MCF 10A (cell line): Measurements from ENCODE around the gene RNF31. TPM values are rescaled to one million over a fixed set of nuclear protein-coding genes. Genes with fewer than 3 reads are reported as not detected.

Experiments used
- BruUV-seq: library from RNA; stranded (reverse); fragments of 400-500 nt; replicated peaks from 2 replicates; lab custom pipeline; 2021; lab: Mats Ljungman, UMichigan
- CTCF ChIA-PET: fragments of 300-600 bp; sonication (Branson Sonifier 250); formaldehyde crosslinking; extraction: SDS; loops from one replicate; lab custom pipeline; 2021; ENCODE audit warnings: antibody characterized with exemption, inconsistent platforms; lab: Yijun Ruan, JAX
- POLR2A ChIA-PET: fragments of 300-600, 350-650 bp; sonication (Branson Sonifier 250); formaldehyde crosslinking; extraction: SDS; loops from one replicate; lab custom pipeline; 2020; ENCODE audit warnings: antibody characterized with exemption, inconsistent platforms; lab: Yijun Ruan, JAX
- DNase-seq: peaks from one replicate; pipeline ENCODE4 v3.0.0-alpha.2; 2018; ENCODE audit not compliant: unreplicated experiment
- H3K27ac Mint-ChIP-seq: one replicate; pipeline ENCODE4 v1.8.0; 2022; ENCODE audit warnings: mild to moderate bottlenecking, low read depth, mixed read lengths; ENCODE audit not compliant: unreplicated experiment
- H3K27me3 Mint-ChIP-seq: one replicate; pipeline ENCODE4 v1.8.0; 2022; ENCODE audit warnings: mixed read lengths; ENCODE audit not compliant: insufficient read depth, unreplicated experiment
- H3K36me3 Mint-ChIP-seq: one replicate; pipeline ENCODE4 v1.8.0; 2022; ENCODE audit warnings: mild to moderate bottlenecking, moderate library complexity, mixed read lengths; ENCODE audit not compliant: insufficient read depth, unreplicated experiment
- H3K4me1 Mint-ChIP-seq: one replicate; pipeline ENCODE4 v1.8.0; 2022; ENCODE audit warnings: mixed read lengths; ENCODE audit not compliant: insufficient read depth, unreplicated experiment
- H3K4me3 Mint-ChIP-seq: one replicate; pipeline ENCODE4 v1.8.0; 2022; ENCODE audit warnings: mild to moderate bottlenecking, moderate library complexity, mixed read lengths; ENCODE audit not compliant: unreplicated experiment
- H3K9me3 Mint-ChIP-seq: one replicate; pipeline ENCODE4 v1.8.0; 2022; ENCODE audit warnings: mixed read lengths; ENCODE audit not compliant: unreplicated experiment
- CTCF ChIP-seq: fragments of 200-600 bp; IDR thresholded peaks from one replicate; pipeline ENCODE4 v1.8.0; 2022; ENCODE audit warnings: antibody characterized with exemption, mild to moderate bottlenecking; ENCODE audit not compliant: unreplicated experiment
- intact Hi-C: fragments of 100-400 bp; cut with micrococcal nuclease; formaldehyde crosslinking; loops from 2 replicates; pipeline ENCODE4 v1.14.1; 2022
- microRNA-seq: library from miRNA; unstranded; fragments of <30 nt; microRNA quantifications from one replicate; pipeline ENCODE4 v1.2.0, GENCODE V29; 2022
- total RNA-seq: library from RNA; stranded (reverse); gene quantifications from 2 replicates; pipeline ENCODE4 v1.2.3, GENCODE V29; 2022

Gene RNF31
- total RNA-seq, 1 experiment from 2014 or later, result 67.4 TPM

GRCh38 chr14:24206260-24207103 is 59.2 kb downstream of the RNF31 start:
- POLR2A ChIA-PET, result interaction anchor here (0.7 to 2.3 kb wide), 3 partner anchors 9 to 84 kb away, joined by 3 to 19 read pairs (median 9); partner anchors contain the start of genes MDP1 and TM9SF1
- H3K4me1 Mint-ChIP-seq, result no peaks in the 10 kb centered on the region
- DNase-seq, result no peak
- H3K9me3 Mint-ChIP-seq, result peaks cover 8% of the 10 kb centered on the region
- H3K4me3 Mint-ChIP-seq, result no peak overlapping the region
- no peak overlapping the region for H3K27ac Mint-ChIP-seq
- H3K27me3 Mint-ChIP-seq, result no peaks in the 10 kb centered on the region
- H3K36me3 Mint-ChIP-seq, result peaks cover 87% of the 10 kb centered on the region
- BruUV-seq, result no TSS peak
- intact Hi-C loops, result no loop called here
- TF ChIP-seq CTCF, result no peak
- CTCF ChIA-PET, result interaction anchor here (0.5 to 2.0 kb wide), 5 partner anchors 10 to 367 kb away, joined by 3 to 5 read pairs (median 3); partner anchors contain the start of gene CIDEB

GRCh38 chr14:24207104-24207551 is 59.8 kb downstream of the RNF31 start:
- ChIA-PET POLR2A (interaction anchor here (1.3 to 2.3 kb wide), 3 partner anchors 8 to 59 kb away, joined by 3 to 19 read pairs (median 9); partner anchors contain the start of genes MDP1 and TM9SF1), CTCF (interaction anchor here (0.5 to 2.0 kb wide), 5 partner anchors 11 to 367 kb away, joined by 3 to 5 read pairs (median 3); no protein-coding TSS in a partner anchor)
- Mint-ChIP-seq H3K36me3 (peaks cover 85% of the 10 kb centered on the region), H3K27me3 (no peaks in the 10 kb centered on the region), H3K9me3 (peaks cover 8% of the 10 kb centered on the region), H3K4me1 (no peaks in the 10 kb centered on the region), H3K4me3 (no peak overlapping the region), H3K27ac (no peak overlapping the region)
- no peak for DNase-seq
- TF ChIP-seq CTCF, result no peak
- no TSS peak for BruUV-seq
- intact Hi-C loops, result no loop called here

- H3K27me3 Mint-ChIP-seq, result no peaks in the 10 kb centered on the region
- POLR2A ChIA-PET, result interaction anchor here (1.3 to 2.3 kb wide), 3 partner anchors 8 to 60 kb away, joined by 3 to 19 read pairs (median 9); partner anchors contain the start of genes MDP1 and TM9SF1
- BruUV-seq, result no TSS peak
Measured at GRCh38 chr14:24207625-24208024, 60.3 kb downstream of the RNF31 start.

More at GRCh38 chr14:24207625-24208024, 60.3 kb downstream of the RNF31 start:
- DNase-seq, result no peak
- peaks cover 86% of the 10 kb centered on the region for H3K36me3 Mint-ChIP-seq
- CTCF ChIA-PET, result interaction anchor here (0.6 to 1.4 kb wide), 3 partner anchors 22 to 224 kb away, joined by 3 read pairs; no protein-coding TSS in a partner anchor
- no peak overlapping the region for H3K27ac Mint-ChIP-seq
- TF ChIP-seq CTCF, result no peak
- intact Hi-C loops, result no loop called here
- peaks cover 6% of the 10 kb centered on the region for H3K9me3 Mint-ChIP-seq
- H3K4me1 Mint-ChIP-seq, result no peaks in the 10 kb centered on the region
- H3K4me3 Mint-ChIP-seq, result no peak overlapping the region

Small RNA genes lying within 50 kb of the gene (microRNA-seq; reads per million reads assigned to microRNA genes)
- gene MIR7703, result not detected

Other genes with a start within 250 kb of the RNF31 start
- 28.4 and 32.5 TPM in 2 replicates for gene DHRS4, start 193.7 kb upstream of the RNF31 start, total RNA-seq
- 18.1 and 20.8 TPM in 2 replicates for gene DHRS4L2, start 158.6 kb upstream of the RNF31 start, total RNA-seq
- gene CARMIL3, start 95.5 kb upstream of the RNF31 start, total RNA-seq, result 0.20 TPM in 1 of 2 replicates, not detected in the other
- not detected in 2 replicates for gene CPNE6, start 75.9 kb upstream of the RNF31 start, total RNA-seq
- gene PCK2, start 53.2 kb upstream of the RNF31 start, total RNA-seq, result 64.7 and 112 TPM in 2 replicates
- gene DCAF11, start 32.7 kb upstream of the RNF31 start, total RNA-seq, result 38.6 and 48.8 TPM in 2 replicates
- 1.3 and 2.1 TPM in 2 replicates for gene NRL, start 32.5 kb upstream of the RNF31 start, total RNA-seq
- 0.47 TPM in 1 of 2 replicates, not detected in the other for gene FITM1, start 16.8 kb upstream of the RNF31 start, total RNA-seq
- 126 and 135 TPM in 2 replicates for gene PSME1, start 11.3 kb upstream of the RNF31 start, total RNA-seq
- 49.2 and 49.9 TPM in 2 replicates for gene EMC9, start 5.9 kb upstream of the RNF31 start, total RNA-seq
- gene PSME2, start 888 bp upstream of the RNF31 start, total RNA-seq, result 134 and 135 TPM in 2 replicates
- 13.6 and 23.8 TPM in 2 replicates for gene IRF9, start 13.8 kb downstream of the RNF31 start, total RNA-seq
- gene REC8, start 24.6 kb downstream of the RNF31 start, total RNA-seq, result 6.1 and 12.1 TPM in 2 replicates
- 57.2 and 100 TPM in 2 replicates for gene IPO4, start 41.3 kb downstream of the RNF31 start, total RNA-seq
- 67.8 and 103 TPM in 2 replicates for gene TM9SF1, start 47.9 kb downstream of the RNF31 start, total RNA-seq
- gene TSSK4, start 58.2 kb downstream of the RNF31 start, total RNA-seq, result 0.68 and 1.2 TPM in 2 replicates
- gene CHMP4A, start 66.0 kb downstream of the RNF31 start, total RNA-seq, result 88.6 and 99.0 TPM in 2 replicates
- gene MDP1, start 68.6 kb downstream of the RNF31 start, total RNA-seq, result 11.0 and 20.2 TPM in 2 replicates
- 233 and 243 TPM in 2 replicates for gene NEDD8, start 84.9 kb downstream of the RNF31 start, total RNA-seq
- gene GMPR2, start 85.4 kb downstream of the RNF31 start, total RNA-seq, result 77.3 and 79.9 TPM in 2 replicates
- gene TINF2, start 95.1 kb downstream of the RNF31 start, total RNA-seq, result 47.3 and 47.6 TPM in 2 replicates
- 16.9 and 26.2 TPM in 2 replicates for gene TGM1, start 115.7 kb downstream of the RNF31 start, total RNA-seq
- gene RABGGTA, start 124.1 kb downstream of the RNF31 start, total RNA-seq, result 51.7 and 75.0 TPM in 2 replicates
- 29.2 and 29.7 TPM in 2 replicates for gene DHRS1, start 152.3 kb downstream of the RNF31 start, total RNA-seq
- gene NOP9, start 152.4 kb downstream of the RNF31 start, total RNA-seq, result 29.8 and 31.9 TPM in 2 replicates
- gene CIDEB, start 160.5 kb downstream of the RNF31 start, total RNA-seq, result 0.52 and 1.3 TPM in 2 replicates
- 21.7 and 23.8 TPM in 2 replicates for gene LTB4R2, start 162.6 kb downstream of the RNF31 start, total RNA-seq
- gene LTB4R, start 164.0 kb downstream of the RNF31 start, total RNA-seq, result 15.8 and 19.9 TPM in 2 replicates
- gene ADCY4, start 187.6 kb downstream of the RNF31 start, total RNA-seq, result not detected in 2 replicates
- gene RIPK3, start 192.5 kb downstream of the RNF31 start, total RNA-seq, result not detected in 2 replicates
- 0.23 and 1.7 TPM in 2 replicates for gene NFATC4, start 220.7 kb downstream of the RNF31 start, total RNA-seq